ENCODE data around the gene MCRIP1. TPM values are rescaled to one million over a fixed set of nuclear protein-coding genes. Genes with fewer than 3 reads are reported as not detected.

Gene MCRIP1
- total and polyA plus RNA-seq, 2 of the 8 experiments (the other 6 are each of a cell fraction or from before 2014, with no cell fraction given) = 103 to 151 TPM

DNA sequence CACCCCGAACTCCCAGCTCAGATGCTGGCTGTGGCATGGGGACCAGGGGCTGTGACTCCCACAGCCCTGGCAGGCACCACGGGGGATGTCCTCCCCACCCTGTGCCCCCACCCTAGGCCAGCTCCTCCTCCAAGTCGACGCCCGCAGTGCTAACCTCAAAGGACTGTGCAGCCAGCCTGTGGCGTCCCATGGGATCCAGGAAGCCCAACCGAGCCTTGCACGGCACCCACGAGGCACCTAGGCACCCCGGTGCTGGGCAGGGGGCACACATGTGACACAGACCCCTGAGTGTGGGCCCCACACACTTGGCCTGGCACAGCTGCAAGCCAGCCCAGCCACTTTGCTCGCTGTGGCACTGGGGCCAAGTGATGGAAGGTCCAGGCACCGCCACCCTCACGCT lies 25.3 kb downstream of the MCRIP1 start:
- H4K5ac ChIP-seq (ENCODE audit: insufficient read length, low read depth, low read length) = no peak overlapping the region
- H3K4me1 ChIP-seq (replicated peaks in 1 of 4; ENCODE audit: control insufficient read depth in 3 of 4, insufficient read depth in 4 of 4, low read length in 3 of 4) = peaks cover 0 to 3% (median 0%) of the 10 kb centered on the region in 4 experiments; a peak in 3 of 7 replicates
- H2BK5ac ChIP-seq (ENCODE audit: low read depth, low read length) = no peak overlapping the region
- H4K91ac ChIP-seq (replicated peaks; ENCODE audit: insufficient read length, low read length) = no peak overlapping the region
- no peaks in the 10 kb centered on the region for H3K9me3 ChIP-seq (ENCODE audit: insufficient read depth in 2 of 2, low read depth in 1 of 2, low read length in 1 of 2)
- TF ChIP-seq RFX5 (IDR thresholded peaks at IDR 0.05; ENCODE audit: borderline replicate concordance, low read depth, low read length) (no peak), HDAC6 (IDR thresholded peaks at IDR 0.05; ENCODE audit: low read depth, low read length) (no peak), YY1 (IDR thresholded peaks at IDR 0.05; ENCODE audit: low read depth, low read length) (no peak), BRCA1 (IDR thresholded peaks at IDR 0.05; ENCODE audit: low read depth, low read length) (no peak), NRF1 (IDR thresholded peaks at IDR 0.05; ENCODE audit: low read depth, low read length) (no peak), EP300 (IDR thresholded peaks at IDR 0.05; ENCODE audit: borderline replicate concordance in 1 of 2, low read depth in 2 of 2, low read length in 2 of 2) (no peak), KDM1A (IDR thresholded peaks at IDR 0.05; ENCODE audit: borderline replicate concordance, low read length) (no peak), SRF (IDR thresholded peaks at IDR 0.05; ENCODE audit: low read depth, low read length) (no peak), POU5F1 (IDR thresholded peaks at IDR 0.05; ENCODE audit: low read depth, low read length) (no peak), NANOG (IDR thresholded peaks at IDR 0.05; ENCODE audit: insufficient read depth, low read depth, low read length, poor library complexity, severe bottlenecking) (no peak)
- TF ChIP-seq, protein P1, sequence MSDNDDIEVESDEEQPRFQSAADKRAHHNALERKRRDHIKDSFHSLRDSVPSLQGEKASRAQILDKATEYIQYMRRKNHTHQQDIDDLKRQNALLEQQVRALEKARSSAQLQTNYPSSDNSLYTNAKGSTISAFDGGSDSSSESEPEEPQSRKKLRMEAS (IDR thresholded peaks at IDR 0.05) = no peak
- CTCF ChIA-PET (ENCODE audit: partially characterized antibody) = interaction anchor here (1.0 to 4.5 kb wide), 12 partner anchors 10 to 117 kb away, joined by 3 to 19 read pairs (median 4); no protein-coding TSS in a partner anchor
- no peak overlapping the region for H2BK120ac ChIP-seq (replicated peaks; ENCODE audit: low read depth, low read length)
- H4K20me1 ChIP-seq (replicated peaks in 1 of 2; ENCODE audit: control insufficient read depth in 1 of 2, insufficient read depth in 2 of 2, low read length in 2 of 2) = peaks cover 0 to 3% of the 10 kb centered on the region in 2 experiments
- no peak overlapping the region for H2BK12ac ChIP-seq (ENCODE audit: low read depth, low read length)
- no peak overlapping the region for H2AFZ ChIP-seq (ENCODE audit: low read length)
- no peaks in the 10 kb centered on the region for H3K79me2 ChIP-seq (ENCODE audit: control insufficient read depth in 1 of 2, insufficient read depth in 2 of 2, low read length in 2 of 2)
- H2AK5ac ChIP-seq (ENCODE audit: low read depth, low read length) = no peak overlapping the region
- FAIRE-seq = no peak
- no peak overlapping the region for H3K56ac ChIP-seq (replicated peaks; ENCODE audit: insufficient read length, low read depth, low read length)
- H3K4ac ChIP-seq (replicated peaks; ENCODE audit: insufficient read length, low read depth, low read length) = no peak overlapping the region
- H2BK20ac ChIP-seq (ENCODE audit: low read length) = no peak overlapping the region
- DNase-seq (ENCODE audit: low read depth in 1 of 2, low spot score in 2 of 2) = no peak
- POLR2A ChIA-PET (ENCODE audit: partially characterized antibody) = interaction anchor here (0.7 to 2.7 kb wide), 9 partner anchors 7 to 178 kb away, joined by 3 to 6 read pairs (median 3); partner anchors contain the start of gene MRPL12
- H3K79me1 ChIP-seq (ENCODE audit: low read depth, low read length) = no peaks in the 10 kb centered on the region
- H3K18ac ChIP-seq (ENCODE audit: extremely low read depth, low read length) = no peak overlapping the region
- no peak overlapping the region for H3K14ac ChIP-seq (ENCODE audit: insufficient read length)
- no peak overlapping the region for H3K4me2 ChIP-seq (ENCODE audit: insufficient read depth in 1 of 2, low read depth in 2 of 2, low read length in 2 of 2)
- H2BK15ac ChIP-seq (ENCODE audit: low read length) = no peak overlapping the region
- H4K8ac ChIP-seq (ENCODE audit: extremely low read depth, insufficient read depth, low read length) = no peak overlapping the region; the same call in 1 of the 2 replicates
- H3K27ac ChIP-seq (ENCODE audit: low read depth, low read length) = no peak overlapping the region
- peaks cover 0 to 10% (median 0%) of the 10 kb centered on the region in 4 experiments; a peak in 1 of 8 replicates for H3K36me3 ChIP-seq (ENCODE audit: control insufficient read depth in 2 of 4, insufficient read depth in 4 of 4, low read length in 3 of 4)
- H3K27me3 ChIP-seq (replicated peaks in 1 of 4; ENCODE audit: control insufficient read depth in 3 of 4, extremely low read depth in 1 of 4, insufficient read depth in 3 of 4, low read length in 3 of 4) = peaks cover 28 to 42% (median 36%) of the 10 kb centered on the region in 4 experiments
- no peak overlapping the region for H3K23ac ChIP-seq (ENCODE audit: insufficient read length)
- peaks cover 5% of the 10 kb centered on the region; the same call in 1 of the 2 replicates for H3K23me2 ChIP-seq (ENCODE audit: low read depth, low read length)
- no peak overlapping the region for H3K4me3 ChIP-seq (ENCODE audit: extremely low read depth in 1 of 4, insufficient read depth in 2 of 4, low read depth in 3 of 4, low read length in 4 of 4)
- WGBS, 2 experiments (ENCODE audit: extremely low coverage in 1 of 2, insufficient coverage in 1 of 2, insufficient read length in 1 of 2, insufficient replicate concordance in 2 of 2, low coverage in 1 of 2, low lambda C conversion rate in 2 of 2, missing lambda C conversion rate in 1 of 2) = 92% methylated on average over 11 of the region's 13 CpGs; no CpG with 5 or more reads in 1 of the 2 experiments
- H3K9ac ChIP-seq (replicated peaks in 1 of 4; ENCODE audit: extremely low read depth in 1 of 4, low read depth in 3 of 4, low read length in 3 of 4) = no peak overlapping the region

Data from H1 (cell line).